Mesenteric fat pad (tissue), 1 donor: ENCODE measurements around the gene DLG1. TPM values are rescaled to one million over a fixed set of nuclear protein-coding genes. Genes with fewer than 3 reads are reported as not detected.
A peak's percentile ranks its signal among the peaks of the same experiment; 100 is the strongest.

Experiments
- DNase-seq: peaks from one replicate; pipeline ENCODE4 v3.0.0-alpha.2; 2020; ENCODE audit warnings: low spot score
- total RNA-seq: library from RNA; stranded (reverse); fragmentation: NEBNext Ultra II Directional; extraction: Animal tissue kit (Norgen Biotek cat#: 25700); gene quantifications from one replicate; pipeline ENCODE4 v1.2.1, GENCODE V29; 2021
- donor health status: DM: yes; HTN: yes; CAD: no.

The DLG1 gene
- total RNA-seq, 1 donor from 2014 or later: 68.5 TPM

DNA sequence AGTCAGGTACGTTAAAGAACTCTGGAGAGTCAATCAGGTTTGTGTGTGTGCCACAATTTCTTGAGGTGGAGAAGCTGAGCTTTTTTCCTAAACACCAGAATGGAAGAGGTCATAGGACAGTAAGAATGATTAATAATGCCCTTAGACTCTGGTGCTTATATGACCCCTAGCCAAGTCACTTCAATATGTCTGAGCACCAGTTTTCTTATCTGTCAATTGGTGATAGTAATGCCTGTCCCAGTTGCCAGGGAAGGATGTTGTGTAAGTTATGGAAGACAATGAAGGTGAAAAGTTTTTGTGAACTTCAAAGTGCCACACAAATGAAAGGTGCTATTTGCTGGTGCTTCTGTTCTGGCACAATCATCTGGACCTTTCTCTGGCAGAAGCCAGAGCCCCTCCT lies 22.2 kb upstream of the DLG1 start:
- DNase-seq: no peak

DNA sequence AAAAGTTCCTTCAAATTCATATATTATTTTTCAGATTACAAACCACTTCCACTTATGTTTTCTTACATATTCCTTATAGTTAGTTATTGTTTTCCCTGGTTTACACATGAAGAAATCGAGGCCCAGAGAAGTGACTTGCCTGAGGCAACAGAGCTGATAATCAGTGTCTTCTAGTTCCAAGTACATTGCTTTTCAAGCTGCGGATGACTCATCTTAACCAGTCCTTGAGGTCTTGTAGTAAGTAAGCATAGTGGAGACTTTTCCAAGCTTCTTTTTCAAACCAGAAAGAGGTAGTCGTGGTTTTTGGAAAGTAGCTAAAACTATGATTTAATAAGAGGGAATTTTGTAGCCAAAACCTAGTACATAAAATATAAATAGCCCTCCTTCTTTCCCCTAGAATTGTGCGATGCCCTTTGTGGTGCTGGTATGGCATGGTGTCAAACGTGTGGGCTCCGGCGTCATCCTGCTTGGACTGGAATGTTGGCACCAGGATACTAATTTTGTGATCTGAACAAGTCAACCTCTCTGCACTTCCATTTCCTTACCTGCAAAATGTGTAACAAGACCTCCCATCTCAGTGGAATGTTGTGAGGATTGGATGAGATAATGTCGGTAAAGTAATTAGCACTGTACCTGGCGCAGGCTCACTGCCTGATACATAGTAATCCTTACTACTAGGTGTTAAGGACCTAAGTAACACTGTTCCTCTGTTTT lies 19.0 kb upstream of the DLG1 start:
- DNase-seq: no peak

DNA sequence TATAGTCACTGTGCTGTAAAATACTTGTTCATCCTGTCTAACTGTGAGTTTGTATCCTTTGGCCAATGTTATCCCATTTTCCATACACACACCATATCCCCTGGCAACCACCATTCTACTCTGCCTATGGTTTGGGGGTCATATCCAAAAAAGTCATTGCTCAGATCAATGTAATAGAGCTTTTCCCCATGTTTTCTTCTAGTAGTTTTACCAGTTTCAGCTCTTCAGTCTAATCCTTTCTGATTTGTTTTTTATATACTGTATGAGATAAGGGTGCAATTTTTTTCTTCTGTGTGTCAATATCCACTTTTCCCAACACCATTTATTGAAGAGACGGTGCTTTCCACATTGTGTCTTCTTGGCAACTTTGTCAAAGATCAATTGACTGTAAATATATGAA lies 14.0 kb upstream of the DLG1 start:
- DNase-seq: no peak

DNA sequence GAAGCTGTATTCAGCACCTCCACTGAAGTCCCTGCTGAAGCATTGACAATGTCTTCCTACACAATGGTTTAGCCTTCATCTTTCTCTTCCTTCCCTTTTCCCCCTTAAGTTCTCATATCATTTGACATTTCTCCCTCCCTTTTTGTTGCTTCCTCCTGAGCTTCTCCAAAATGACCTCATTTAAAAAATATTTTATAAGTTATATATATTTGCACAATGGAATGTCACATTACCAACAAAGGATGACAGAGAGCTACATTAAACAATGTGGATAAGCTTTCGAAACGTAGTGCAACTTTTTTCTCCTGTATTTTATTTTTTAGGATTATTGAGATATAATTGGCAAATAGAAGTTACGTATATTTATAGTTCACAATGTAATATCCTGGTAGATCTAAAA lies 13.2 kb upstream of the DLG1 start:
- no peak for DNase-seq

- DNase-seq: no peak
Measured at GRCh38 chr3:197309528-197310361, 11.3 kb upstream of the DLG1 start.

- no peak for DNase-seq
Measured at GRCh38 chr3:197308591-197308990, 10.2 kb upstream of the DLG1 start.

DNA sequence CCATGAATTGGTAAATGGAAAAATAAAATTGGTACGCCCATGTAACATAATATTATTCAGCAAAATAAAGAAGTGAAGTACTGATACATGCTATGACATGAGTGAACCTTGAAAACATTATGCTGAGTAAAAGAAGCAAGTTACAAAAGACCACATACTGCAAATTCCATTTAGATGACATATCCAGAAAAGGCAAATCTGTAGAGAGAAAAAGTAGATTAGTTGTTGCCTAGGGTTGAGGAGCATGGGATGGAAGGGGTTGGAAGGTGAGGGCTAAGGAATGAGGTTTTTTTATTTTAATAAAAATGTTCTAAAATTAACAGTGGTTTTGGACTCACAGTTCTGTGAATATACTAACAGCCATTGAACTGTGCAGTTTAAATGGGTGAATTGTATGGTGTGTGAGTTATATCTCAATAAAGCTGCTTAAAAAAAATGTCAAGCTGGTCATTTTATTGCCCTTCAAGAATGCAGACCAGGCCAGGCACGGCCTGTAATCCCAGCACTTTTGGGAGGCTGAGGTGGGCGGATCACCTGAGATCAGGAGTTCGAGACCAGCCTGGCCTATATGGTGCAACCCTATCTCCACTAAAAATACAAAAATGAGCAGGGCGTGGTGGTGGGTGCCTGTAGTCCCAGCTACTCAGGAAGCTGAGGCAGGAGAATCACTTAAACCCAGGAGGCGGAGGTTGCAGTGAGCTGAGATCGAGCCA lies 8.1 kb upstream of the DLG1 start:
- DNase-seq: no peak

DNA sequence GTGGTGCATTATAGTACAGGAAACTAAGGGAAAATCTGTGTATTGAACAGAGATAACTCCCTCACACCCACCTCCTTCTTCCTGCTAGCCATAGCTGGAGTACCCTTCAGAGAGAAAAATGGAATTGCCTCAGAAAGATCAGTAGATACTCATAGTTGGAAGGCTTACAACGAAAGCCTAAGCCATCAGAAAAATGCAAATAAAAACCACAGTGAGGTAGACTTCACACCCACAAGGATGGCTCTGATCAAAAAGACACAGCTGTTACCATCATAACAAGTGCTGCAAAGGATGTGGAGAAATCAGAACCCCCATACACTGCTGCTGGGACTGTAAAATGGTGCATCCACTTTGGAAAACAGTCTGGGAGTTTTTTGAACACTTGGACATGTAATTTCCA lies 7.4 kb upstream of the DLG1 start:
- no peak for DNase-seq

DNA sequence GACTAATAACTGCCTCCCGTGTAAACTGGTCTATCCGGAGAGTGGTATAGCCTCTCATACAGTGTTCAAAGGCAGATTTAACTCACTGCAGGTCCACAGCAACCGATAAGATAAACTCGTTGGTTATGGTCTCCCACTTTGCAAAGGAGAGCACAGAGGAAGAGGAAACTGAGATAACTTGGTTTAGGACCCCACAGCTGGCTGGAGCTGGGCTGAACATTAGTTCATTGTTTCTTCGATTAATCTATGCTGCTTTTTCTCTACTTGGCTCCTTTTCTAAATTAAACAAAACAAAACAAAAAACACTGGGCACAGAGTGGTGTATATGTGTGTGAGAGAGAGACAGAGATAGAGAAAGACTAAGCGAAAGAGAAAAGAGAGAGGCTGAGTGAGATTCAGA lies 5.0 kb upstream of the DLG1 start:
- DNase-seq: no peak

GRCh38 chr3:197302696-197303341 lies 4.4 kb upstream of the DLG1 start:
- DNase-seq: no peak

GRCh38 chr3:197302033-197302432 lies 3.6 kb upstream of the DLG1 start:
- no peak for DNase-seq

GRCh38 chr3:197300361-197300760 lies 1.9 kb upstream of the DLG1 start:
- no peak for DNase-seq

DNA sequence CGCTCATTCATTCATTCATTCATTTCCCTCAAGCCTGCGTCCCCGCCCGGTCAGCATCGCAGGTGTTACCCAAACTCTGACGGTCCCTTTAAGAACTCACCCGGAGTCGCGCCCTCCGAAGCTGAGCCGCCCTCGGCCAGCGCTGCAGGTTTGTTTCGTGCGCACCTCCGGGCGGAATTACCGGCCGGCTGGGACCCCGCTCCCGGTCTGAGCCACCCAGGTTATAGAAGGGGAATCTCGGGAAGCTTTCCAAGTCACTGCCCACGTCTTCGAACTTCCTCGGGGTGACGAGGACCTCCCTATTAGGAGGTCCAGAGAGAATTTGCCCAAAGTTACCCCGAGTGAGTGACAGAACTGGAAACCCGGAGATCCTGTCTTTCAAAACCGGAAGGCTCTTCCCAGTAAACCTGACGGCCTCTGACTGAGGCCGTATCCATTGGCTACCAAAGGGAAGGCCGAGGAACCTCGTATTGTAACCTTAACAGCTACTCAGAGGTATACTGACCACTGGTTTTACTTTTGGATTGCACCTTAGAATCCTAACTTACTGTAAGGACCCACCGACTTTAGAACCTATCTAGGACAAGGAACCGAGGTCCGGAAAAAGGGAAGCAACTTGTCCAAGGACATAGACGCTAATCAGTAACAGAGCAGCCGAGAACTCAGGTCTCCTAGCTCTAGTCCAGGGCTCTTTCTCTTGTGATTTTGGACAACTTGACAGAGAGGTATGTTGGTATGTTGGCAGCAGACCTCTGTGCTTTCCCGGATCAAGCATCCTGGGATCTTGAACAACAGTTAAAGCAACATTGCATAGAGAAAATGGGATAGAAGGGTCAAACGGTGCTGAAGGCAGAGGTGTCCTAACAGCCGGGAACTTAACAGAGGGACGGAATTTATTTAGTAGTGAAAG lies 788 bp upstream of the DLG1 start:
- DNase-seq: no peak

- peak; percentile 96 for DNase-seq
Measured at GRCh38 chr3:197297476-197298340, 704 bp downstream of the DLG1 start.

DNA sequence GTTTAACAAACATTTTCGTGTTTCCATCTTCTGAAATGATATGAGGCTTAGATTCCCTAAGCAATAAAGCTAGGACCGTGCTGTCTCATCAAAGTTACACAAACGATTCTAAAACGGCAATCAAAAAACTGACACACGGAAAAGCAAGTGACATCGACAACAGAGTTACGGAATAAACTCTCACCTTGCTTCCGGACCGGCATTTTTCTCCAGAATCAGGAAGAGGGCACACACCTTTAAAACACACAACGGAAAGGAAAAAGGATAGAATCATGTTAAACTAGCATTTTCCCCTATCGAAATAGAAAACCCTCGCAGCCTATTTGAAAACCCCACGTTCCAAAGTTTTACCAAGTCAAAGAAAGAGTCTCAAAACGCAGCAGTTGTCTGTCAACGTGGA lies 1.4 kb downstream of the DLG1 start:
- no peak for DNase-seq

- DNase-seq: no peak
Measured at GRCh38 chr3:197296545-197296944, 1.9 kb downstream of the DLG1 start.

DNA sequence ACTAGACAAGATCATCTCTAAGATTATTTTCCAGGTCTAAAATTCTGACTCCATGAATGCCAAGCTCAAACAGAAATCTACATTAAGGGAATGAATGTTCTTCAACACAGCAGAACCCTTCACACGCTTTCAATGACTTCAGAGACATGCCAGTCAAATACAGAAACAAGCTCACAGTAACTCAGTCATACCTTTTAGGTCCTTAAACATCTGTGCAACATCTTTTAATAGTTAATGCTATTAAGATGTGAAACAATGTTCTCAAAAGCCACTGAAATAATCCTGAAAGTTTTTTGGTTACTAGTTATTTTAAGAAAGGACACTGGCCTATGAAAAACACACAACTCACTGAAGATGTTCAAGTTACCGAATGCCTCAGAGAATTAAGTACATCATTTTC lies 2.5 kb downstream of the DLG1 start:
- no peak for DNase-seq

DNA sequence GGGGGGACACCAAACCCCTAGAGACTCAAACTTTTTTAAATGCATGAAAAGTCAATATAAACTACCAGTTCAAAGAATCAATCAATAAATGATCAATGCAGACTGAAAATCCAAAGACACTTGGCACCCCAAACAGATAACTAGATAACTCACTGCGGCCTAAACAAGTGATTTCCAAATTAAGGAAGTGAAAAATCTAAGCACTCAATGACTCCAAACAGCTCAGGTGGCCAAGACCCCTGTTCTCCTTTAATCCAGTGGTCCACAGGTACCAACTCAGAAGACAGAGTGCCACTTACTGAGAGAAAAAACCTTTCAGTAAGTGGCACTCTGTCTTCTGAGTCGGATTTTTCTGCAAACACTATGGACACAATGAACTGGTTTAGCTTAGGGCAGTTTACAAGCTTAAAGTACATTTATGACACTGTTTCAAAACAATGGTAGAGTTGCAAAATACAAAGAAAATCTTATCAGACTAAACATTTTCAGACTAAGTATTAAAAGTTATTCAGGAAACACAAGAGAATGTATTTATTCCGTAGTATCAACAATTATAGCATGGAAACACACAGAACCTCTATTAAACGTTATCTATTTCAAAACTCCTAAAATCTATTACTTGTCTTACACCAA lies 4.7 kb downstream of the DLG1 start:
- no peak for DNase-seq

GRCh38 chr3:197292648-197293047 lies 5.8 kb downstream of the DLG1 start:
- no peak for DNase-seq
